HG02981 (cell line): Measurements from ENCODE around the gene KATNB1.
"Not testable (repeated sequence)": the region's sequence is repeated elsewhere in the genome, so short reads cannot be mapped to it uniquely, and the experiment has no call there.

Experiments used
- ATAC-seq: cut with Tn5 transposase; IDR thresholded peaks from one replicate; pipeline ENCODE4 v1.9.1; 2021; ENCODE audit warnings: mild to moderate bottlenecking, moderate library complexity; ENCODE audit not compliant: unreplicated experiment

KATNB1 gene

DNA sequence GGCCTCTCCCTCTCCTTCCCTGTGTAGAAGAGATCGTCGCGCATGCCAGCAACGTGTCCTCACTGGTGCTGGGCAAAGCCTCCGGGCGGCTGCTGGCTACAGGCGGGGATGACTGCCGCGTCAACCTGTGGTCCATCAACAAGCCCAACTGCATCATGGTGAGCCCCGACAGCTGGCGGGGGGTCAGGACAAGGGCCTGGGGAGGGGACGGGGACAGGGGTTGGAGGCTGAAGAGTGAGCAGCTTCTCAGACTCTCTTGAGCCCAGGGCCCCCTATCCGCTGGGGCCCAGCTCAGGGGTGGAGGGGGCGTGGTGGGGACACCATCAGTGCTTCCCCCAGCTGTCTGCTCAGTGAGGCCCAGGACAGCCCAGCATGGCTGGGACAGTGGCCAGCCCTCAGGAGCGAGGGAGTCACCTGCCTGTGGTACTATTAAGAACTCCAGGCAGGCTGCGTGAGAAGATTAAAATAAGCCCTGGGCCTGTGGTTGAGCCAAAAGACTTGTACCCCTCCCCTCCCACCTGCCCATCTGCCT, 6.2 kb downstream of the KATNB1 start:
- ATAC-seq = no peak

- ATAC-seq = no peak
Measured at GRCh38 chr16:57742543-57742942, 7.0 kb downstream of the KATNB1 start.

DNA sequence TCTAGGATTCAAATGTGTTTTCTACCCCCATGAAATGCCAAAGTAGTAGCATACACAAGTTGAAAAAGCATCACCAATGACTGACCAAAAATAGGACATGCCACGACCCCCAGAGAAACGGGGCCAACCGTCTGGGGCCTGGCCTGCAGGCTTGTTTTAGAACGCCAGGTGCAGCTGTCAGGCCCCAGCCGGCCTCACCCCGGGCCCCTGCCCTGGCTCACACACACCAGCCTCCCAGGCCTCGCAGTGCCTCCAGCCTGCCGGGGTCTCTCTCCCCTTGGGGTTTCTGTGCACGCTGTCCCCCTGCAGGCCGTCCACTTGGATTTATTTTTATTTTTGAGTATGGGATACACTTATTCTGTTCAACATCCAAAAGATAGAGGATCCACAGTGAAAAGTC, 7.9 kb downstream of the KATNB1 start:
- no peak for ATAC-seq

DNA sequence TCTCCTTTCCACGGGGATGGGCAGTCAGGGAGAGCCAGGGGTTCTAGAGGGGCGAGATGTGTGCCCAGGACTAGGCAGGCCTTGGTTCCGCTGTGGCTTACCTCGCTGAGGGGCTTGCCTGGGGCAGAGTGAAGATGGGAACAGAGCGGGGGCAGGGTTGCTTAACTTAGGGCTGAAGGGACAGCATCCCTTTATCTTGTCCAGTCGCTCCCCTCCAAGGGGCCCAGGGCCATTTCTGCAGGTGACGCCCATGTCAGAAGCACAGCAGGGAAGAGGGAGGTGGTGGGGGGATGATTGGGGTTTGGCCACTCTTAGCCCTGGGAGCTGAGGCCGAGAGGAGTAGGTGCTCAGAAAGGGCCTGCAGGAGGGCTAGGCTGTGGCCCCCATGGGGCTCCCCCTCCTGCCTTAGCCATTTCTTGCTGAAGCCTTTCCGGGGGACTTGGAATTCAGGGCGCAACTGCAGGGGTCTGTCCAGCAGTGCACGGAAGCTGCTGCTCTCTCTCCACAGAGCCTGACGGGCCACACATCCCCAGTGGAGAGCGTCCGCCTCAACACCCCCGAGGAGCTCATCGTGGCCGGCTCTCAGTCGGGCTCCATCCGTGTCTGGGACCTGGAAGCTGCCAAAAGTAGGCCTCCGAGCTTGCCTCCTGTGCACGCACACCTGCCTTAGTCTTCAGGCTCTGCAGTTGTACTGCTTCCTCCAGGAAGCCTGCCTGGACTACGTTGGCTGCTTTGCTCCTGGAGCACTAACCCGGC, 8.5 kb downstream of the KATNB1 start:
- no peak for ATAC-seq

GRCh38 chr16:57744642-57744903, 9.0 kb downstream of the KATNB1 start:
- no peak for ATAC-seq

DNA sequence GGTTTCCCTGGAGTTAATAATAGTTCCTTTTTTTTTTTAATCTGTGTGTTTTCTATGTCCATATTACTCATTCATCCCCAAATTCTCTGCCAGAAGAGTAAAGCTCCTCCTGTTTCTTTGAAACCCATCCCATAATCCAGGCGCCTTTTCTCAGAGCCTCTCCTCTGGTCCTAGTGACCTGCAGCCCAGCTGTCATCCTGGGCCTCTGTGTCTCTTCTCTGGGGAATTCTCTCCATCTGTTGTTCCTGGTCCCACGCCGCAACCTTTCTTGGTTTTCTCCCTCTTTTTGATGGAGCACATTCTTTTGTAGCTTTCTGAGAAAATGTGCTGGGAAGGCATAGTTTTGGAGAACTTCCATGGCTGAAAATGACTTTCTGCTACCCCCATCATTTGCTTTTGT, 10.2 kb downstream of the KATNB1 start:
- no peak for ATAC-seq

DNA sequence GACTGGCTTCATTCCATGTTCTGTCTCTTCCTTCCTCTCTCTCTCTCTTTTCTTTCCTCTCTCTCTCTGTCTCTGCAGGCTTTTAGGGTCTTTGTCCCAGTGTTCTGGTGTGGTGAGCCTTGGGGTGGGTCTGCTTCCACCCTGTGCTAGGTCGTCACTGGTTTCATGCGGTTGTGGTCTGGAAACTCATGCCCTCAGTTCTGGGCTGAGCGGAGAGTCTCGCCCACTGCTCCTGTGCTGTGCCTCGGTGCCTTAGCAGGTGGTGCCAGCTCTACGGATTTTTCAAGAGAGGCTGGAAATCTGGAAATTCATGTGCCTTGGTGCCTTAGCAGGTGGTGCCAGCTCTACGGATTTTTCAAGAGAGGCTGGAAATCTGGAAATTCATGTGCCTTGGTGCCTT, 10.7 kb downstream of the KATNB1 start:
- not testable (repeated sequence) for ATAC-seq

DNA sequence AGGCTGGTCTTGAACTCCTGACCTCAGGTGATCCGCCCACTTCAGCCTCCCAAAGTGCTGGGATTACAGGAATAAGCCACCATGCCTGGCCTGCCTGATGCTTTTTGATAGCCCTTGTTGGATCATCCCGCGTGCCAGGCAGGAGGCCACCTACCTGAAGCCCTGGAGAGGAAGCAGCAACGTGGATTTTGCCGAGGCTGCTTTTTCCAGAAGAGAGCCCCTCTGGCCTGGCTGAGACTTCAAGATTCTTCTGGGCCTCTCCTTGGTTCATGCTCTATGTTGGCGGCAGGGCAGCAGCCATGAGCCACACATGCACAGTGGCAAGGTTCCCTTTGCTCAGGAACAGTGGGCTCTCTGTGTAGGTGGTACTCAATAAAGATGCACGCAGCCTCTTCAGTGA, 11.5 kb downstream of the KATNB1 start:
- ATAC-seq = no peak

- no peak for ATAC-seq
Measured at GRCh38 chr16:57747496-57747895, 11.9 kb downstream of the KATNB1 start.

- no peak for ATAC-seq
Measured at GRCh38 chr16:57747996-57748395, 12.4 kb downstream of the KATNB1 start.

DNA sequence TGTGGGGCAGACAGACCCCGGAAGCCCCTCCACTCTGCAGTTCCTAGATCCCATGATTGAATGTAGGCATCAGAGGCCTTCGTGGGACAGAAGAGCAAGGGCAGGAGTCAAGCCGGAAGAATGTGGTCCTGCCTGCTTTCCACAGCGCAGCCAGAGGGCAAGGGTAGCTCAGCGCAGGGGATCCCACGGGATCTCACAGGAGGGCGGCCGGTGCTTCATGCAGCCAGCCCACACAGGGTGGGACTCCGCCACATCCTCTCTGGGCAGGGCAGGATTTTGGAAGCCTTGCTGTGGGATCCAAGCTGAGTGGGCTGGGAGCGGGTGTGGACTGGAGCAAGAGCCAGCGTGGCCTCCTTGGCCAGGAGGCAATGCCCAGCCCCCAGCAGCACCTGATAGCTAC, 13.0 kb downstream of the KATNB1 start:
- no peak for ATAC-seq

DNA sequence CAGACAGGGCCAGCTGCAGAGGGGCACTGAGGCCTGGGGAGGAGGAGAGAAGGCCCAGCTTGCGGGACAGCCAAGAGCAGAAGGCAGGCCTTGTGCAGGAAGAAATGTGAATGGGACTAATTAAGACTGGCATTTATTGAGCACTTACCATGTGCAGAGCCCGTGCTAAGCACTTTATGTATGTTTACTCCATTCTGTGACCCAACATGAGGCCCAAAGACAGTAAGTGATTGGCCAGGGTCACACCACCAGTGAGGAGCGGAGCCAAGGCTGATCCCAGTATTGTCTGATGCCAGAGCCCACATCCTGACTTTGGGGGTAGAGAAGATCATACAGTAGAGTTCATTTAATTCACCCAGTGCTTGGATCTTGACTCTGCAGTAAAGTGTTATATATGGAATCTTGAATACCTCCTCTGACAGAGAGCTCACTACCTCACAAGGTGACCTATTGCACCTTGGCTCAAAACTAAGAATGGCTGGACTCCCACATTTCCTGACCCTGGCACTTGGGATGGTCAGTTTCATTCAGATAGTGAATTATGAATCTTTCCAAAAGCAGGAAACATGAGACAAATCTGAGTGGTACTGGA, 13.6 kb downstream of the KATNB1 start:
- no peak for ATAC-seq

DNA sequence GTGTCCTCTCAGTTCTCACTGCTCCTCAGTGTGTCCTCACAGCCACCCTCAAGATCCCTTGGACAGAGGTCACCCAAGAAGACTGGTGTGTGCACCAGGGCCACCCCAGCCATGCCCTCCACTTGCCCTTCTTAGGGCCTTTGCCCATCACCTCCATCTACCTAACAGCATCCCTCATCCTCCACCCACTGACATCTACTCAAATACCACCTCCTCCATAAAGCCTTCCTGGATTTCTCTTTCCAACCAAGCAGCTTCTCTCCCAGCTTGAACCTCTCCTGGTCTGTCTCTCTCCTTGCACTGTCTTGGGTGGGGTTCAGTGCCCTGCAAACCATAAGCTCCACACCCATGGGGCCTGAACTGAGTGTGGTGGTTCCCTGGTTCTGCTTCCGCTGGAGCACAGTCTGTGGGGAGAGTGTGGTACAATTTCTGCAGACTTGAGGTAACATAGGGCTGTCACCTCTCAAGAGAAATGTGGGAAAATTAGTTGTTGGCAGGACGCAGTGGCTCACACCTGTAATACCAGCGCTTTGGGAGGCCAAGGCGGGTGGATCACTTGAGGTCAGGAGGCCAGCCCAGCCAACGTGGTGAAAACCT, 14.4 kb downstream of the KATNB1 start:
- ATAC-seq = no peak

GRCh38 chr16:57750796-57751538, 15.4 kb downstream of the KATNB1 start:
- ATAC-seq = no peak

DNA sequence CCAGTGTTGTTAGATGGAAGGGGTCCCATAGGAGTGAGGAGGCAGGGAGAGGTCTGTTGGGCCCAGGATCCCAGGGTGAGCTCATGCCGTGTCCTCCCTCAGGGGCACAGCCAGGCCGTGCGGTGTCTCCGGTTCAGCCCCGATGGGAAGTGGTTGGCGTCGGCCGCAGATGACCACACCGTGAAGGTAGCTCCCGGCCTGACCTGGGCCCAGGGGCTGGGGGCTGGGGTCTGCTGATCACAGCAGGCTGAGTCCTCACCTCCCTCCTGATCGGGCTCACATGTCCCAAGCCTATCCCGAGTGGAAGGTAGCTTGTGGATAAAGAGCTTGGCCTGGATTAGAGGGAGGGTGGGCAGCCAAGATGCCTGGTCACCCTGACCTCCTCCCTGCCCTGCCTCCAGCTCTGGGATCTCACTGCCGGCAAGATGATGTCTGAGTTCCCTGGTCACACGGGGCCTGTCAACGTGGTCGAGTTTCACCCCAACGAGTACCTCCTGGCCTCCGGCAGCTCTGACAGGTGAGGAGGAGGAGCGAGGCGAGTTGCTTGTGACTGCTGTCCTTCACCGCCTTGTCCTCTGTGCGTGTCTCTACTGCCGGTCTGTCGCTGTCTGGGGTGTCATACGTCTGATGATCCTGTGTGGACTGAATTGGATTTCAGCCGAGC, 16.1 kb downstream of the KATNB1 start:
- ATAC-seq = no peak

- no peak for ATAC-seq
Measured at GRCh38 chr16:57752203-57752580, 16.6 kb downstream of the KATNB1 start.

GRCh38 chr16:57752581-57753447, 17.2 kb downstream of the KATNB1 start:
- ATAC-seq = no peak

GRCh38 chr16:57753448-57754353, 18.1 kb downstream of the KATNB1 start:
- ATAC-seq = no peak

DNA sequence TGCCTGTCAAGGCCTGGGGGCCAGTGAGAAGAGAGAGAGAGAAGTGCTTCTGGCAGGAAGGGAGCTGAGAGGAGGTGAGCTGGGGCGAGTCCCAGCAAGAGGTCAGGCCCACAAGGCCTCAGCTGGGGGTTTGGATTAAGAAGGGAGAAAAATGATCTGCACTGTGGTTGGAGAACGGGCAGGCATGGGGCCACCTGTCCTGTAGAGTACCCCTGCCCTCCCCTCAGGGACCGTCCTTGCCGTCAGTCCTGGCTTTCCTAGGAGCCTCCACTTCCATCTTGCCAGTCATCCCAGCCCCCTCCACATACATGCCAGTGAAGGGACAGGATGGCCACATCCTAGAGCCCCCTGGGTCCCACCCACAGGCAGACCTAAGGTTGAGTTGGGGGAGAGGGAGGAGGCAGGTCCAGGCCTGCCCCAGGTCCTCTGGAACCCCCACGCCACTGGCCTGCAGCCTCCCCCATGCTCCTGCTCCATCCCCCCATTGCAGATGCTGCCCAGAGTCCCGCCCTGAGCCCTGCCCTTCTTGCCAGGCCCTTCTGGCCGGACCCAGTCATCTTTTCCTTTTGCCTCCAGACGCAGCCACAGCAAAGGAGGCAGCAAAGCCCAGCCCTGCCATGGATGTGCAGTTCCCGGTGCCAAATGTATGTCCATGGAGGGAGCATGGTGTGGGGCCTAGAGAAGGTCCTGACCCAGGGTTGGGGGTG, 18.9 kb downstream of the KATNB1 start:
- no peak for ATAC-seq
